Body of pancreas (tissue), 4 donors: ENCODE measurements around the gene SPRYD3. TPM values are rescaled to one million over a fixed set of nuclear protein-coding genes. Genes with fewer than 3 reads are reported as not detected.

Experiments used
- ATAC-seq: fragments of 150-250 bp; one replicate; pipeline ENCODE4 v1.9.1; 2016
- DNase-seq, 4 donors: peaks; one replicate each; pipeline ENCODE4 v3.0.0-alpha.2; 2019
- H3K27ac ChIP-seq, 4 donors: fragments of 200-600 bp; sonication (generic); 1 replicate in 3 of 4; 2 replicates in 1 of 4; pipeline versions ENCODE4 v1.5.1 to v1.6.1; 2016 to 2019; ENCODE audit warnings: mild to moderate bottlenecking in 1 of 4, mixed read lengths in 1 of 4, moderate library complexity in 1 of 4
- H3K27me3 ChIP-seq, 2 donors: fragments of 200-600 bp; sonication (generic); one replicate each; pipeline ENCODE4 v1.6.0; 2016; ENCODE audit warnings: mild to moderate bottlenecking in 1 of 2
- H3K36me3 ChIP-seq, 2 donors: fragments of 200-600 bp; sonication (generic); replicated peaks in 1 of 2; 2 replicates each; pipeline ENCODE4 v1.5.1; 2016; ENCODE audit warnings: low read depth in 2 of 2; ENCODE audit not compliant: insufficient read depth in 1 of 2
- H3K4me1 ChIP-seq: fragments of 200-600 bp; sonication (generic); one replicate; pipeline ENCODE4 v1.6.0; 2016
- H3K4me3 ChIP-seq, 2 donors: fragments of 200-600 bp; sonication (generic); 1 replicate in 1 of 2; 2 replicates in 1 of 2; pipeline ENCODE4 v1.5.1; 2016 to 2019
- H3K9me3 ChIP-seq, 3 donors: fragments of 200-600 bp; sonication (generic); 1 replicate in 2 of 3; 2 replicates in 1 of 3; pipeline ENCODE4 v1.5.1; 2016
- POLR2A ChIP-seq, 3 donors: fragments of 450-650 bp; IDR thresholded peaks; one replicate each; pipeline ENCODE4 v1.6.1; 2016; ENCODE audit warnings: antibody characterized with exemption in 3 of 3, mild to moderate bottlenecking in 2 of 3
- WGBS, 2 donors: methylation state at CpG; one replicate each; pipeline ENCODE4 v1.1.5; 2017; 5-methylcytosine and 5-hydroxymethylcytosine counted together
- intact Hi-C: fragments of 100-400 bp; cut with DNase I; formaldehyde crosslinking; loops from one replicate; pipeline ENCODE4 v1.15.1; 2023
- total RNA-seq, 2 donors: library from RNA; depleted of rRNA; stranded (reverse); fragments of >200 nt; gene quantifications; one replicate each; pipeline ENCODE4 v1.1.0, GENCODE V29; 2016
- TF ChIP-seq, protein P1 (sequence below), 7 experiments: fragments of 450-650 bp in 4 of 7; fragments of 200-600 bp in 3 of 7; sonication (generic) in 3 of 7; IDR thresholded peaks; one replicate each; pipeline ENCODE4 v1.5.1; 2016 to 2019; ENCODE audit warnings: antibody characterized with exemption in 7 of 7

The SPRYD3 gene
- total RNA-seq, 2 donors from 2014 or later = 35.3 to 59.3 TPM

DNA sequence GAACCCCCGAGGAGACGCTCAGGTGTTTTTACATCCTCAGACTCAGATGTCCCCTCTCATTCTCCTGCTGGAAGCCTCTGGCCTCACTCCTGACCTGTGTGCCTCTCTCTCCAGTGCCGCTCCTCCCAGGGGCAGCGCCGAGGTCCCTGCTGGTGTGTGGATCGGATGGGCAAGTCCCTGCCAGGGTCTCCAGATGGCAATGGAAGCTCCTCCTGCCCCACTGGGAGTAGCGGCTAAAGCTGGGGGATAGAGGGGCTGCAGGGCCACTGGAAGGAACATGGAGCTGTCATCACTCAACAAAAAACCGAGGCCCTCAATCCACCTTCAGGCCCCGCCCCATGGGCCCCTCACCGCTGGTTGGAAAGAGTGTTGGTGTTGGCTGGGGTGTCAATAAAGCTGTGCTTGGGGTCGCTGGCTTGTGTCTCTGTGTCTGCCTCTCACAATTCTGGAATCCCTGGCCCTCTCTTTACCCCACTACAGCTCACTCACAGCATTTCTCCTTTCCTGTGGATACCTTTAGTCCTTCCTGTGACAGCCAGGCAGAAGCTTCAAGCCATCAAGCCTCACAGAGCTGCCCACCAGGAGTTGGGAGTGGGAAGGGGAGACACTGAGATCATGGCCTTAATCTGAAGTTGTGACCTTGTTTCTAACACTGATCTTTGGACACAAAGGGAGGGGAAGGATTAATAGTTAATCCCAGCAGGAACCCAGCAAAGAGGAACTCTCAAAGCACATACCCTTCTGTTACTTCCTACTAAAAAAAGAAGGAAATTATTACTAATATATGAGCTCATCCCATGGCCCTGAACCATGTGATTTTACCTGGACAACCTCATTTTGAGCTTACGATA lies 23.0 kb upstream of the SPRYD3 start:
- Histone ChIP-seq H3K4me3 (no peak overlapping the region), H3K27ac (peak overlapping the region; percentile 60 to 82 (median 78)), H3K36me3 (no peaks in the 10 kb centered on the region), H3K9me3 (no peaks in the 10 kb centered on the region), H3K4me1 (peaks cover 43% of the 10 kb centered on the region), H3K27me3 (no peaks in the 10 kb centered on the region)
- 77 to 84% methylated on average over 10 to 12 of the region's 12 CpGs for WGBS, 2 donors
- intact Hi-C loops = loop anchor here (5.0 kb wide), 1 partner anchor 35 kb away; no protein-coding TSS in a partner anchor
- TF ChIP-seq POLR2A (IDR thresholded peaks at IDR 0.05) = peak in 1 of 3 donors; percentile 31
- TF ChIP-seq, protein P1, sequence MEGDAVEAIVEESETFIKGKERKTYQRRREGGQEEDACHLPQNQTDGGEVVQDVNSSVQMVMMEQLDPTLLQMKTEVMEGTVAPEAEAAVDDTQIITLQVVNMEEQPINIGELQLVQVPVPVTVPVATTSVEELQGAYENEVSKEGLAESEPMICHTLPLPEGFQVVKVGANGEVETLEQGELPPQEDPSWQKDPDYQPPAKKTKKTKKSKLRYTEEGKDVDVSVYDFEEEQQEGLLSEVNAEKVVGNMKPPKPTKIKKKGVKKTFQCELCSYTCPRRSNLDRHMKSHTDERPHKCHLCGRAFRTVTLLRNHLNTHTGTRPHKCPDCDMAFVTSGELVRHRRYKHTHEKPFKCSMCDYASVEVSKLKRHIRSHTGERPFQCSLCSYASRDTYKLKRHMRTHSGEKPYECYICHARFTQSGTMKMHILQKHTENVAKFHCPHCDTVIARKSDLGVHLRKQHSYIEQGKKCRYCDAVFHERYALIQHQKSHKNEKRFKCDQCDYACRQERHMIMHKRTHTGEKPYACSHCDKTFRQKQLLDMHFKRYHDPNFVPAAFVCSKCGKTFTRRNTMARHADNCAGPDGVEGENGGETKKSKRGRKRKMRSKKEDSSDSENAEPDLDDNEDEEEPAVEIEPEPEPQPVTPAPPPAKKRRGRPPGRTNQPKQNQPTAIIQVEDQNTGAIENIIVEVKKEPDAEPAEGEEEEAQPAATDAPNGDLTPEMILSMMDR (IDR thresholded peaks at IDR 0.05) = no peak
- ATAC-seq (peak; percentile 79), DNase-seq (peak in 1 of 4 donors; percentile 45)

DNA sequence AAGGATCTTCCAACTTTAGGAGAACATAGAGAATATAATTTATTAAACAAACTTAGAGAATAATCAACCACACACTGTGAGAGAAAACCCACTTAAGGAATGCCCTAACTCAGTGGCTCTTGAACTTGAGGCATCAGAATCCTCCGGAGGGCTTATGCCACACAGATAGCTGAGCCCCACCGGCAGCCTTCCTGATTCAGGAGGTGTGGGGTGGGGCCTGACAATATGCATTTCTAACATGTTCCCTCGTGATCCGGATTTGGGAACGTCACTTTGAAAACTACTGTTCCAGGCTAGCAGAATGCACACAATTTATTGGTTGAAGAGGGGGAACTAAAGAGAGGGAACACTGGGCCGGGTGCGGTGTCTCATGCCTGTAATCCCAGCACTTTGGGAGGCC lies 22.1 kb upstream of the SPRYD3 start:
- intact Hi-C loops = loop anchor here (5.0 kb wide), 1 partner anchor 34 kb away; no protein-coding TSS in a partner anchor
- Histone ChIP-seq H3K4me1 (peaks cover 46% of the 10 kb centered on the region), H3K9me3 (no peaks in the 10 kb centered on the region), H3K27me3 (no peaks in the 10 kb centered on the region), H3K4me3 (no peak overlapping the region), H3K36me3 (no peaks in the 10 kb centered on the region), H3K27ac (no peak overlapping the region)
- WGBS, 2 donors = 83 to 92% methylated on average over 7 of the region's 7 CpGs
- TF ChIP-seq, protein P1 (IDR thresholded peaks at IDR 0.05) = no peak
- TF ChIP-seq POLR2A (IDR thresholded peaks at IDR 0.05) = no peak
- DNase-seq (no peak), ATAC-seq (no peak)

DNA sequence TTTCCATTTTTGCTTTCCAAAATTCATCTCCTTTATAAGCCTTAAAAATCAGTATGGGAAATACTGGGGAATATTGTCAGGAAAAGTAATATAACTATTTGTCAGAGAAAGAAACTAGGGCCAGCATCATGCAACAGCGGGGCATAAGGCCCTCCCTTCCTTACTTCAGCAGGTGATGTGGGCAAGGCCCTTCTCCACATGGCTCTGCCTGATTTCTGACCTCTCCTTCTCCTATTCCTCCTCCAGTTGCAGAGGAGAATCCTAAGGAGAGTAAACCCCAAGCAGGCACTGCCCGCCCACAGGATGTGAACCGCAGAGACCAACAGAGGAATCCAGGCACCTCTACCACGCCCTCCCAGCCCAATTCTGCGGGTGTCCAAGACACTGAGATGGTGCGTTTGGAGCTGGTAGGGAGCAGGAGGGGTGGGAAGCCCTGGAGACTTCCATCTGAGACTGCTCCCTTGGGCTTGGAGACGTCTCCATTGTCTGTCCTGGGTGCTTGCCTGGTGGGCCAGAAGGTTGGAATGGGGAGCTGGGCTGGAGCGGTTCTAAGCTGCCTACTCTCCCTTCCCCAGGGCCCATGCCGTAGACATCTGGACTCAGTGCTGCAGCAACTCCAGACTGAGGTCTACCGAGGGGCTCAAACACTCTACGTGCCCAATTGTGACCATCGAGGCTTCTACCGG lies 21.4 kb upstream of the SPRYD3 start:
- Histone ChIP-seq H3K9me3 (no peaks in the 10 kb centered on the region), H3K4me1 (peaks cover 46% of the 10 kb centered on the region), H3K27ac (no peak overlapping the region), H3K27me3 (no peaks in the 10 kb centered on the region), H3K4me3 (no peak overlapping the region), H3K36me3 (no peaks in the 10 kb centered on the region)
- WGBS, 2 donors = 89 to 97% methylated on average over 9 to 13 of the region's 13 CpGs
- ATAC-seq (no peak), DNase-seq (no peak)
- no peak for TF ChIP-seq POLR2A (IDR thresholded peaks at IDR 0.05)
- TF ChIP-seq, protein P1 (IDR thresholded peaks at IDR 0.05) = no peak
- intact Hi-C loops = loop anchor here (5.0 kb wide), 1 partner anchor 33 kb away; no protein-coding TSS in a partner anchor

DNA sequence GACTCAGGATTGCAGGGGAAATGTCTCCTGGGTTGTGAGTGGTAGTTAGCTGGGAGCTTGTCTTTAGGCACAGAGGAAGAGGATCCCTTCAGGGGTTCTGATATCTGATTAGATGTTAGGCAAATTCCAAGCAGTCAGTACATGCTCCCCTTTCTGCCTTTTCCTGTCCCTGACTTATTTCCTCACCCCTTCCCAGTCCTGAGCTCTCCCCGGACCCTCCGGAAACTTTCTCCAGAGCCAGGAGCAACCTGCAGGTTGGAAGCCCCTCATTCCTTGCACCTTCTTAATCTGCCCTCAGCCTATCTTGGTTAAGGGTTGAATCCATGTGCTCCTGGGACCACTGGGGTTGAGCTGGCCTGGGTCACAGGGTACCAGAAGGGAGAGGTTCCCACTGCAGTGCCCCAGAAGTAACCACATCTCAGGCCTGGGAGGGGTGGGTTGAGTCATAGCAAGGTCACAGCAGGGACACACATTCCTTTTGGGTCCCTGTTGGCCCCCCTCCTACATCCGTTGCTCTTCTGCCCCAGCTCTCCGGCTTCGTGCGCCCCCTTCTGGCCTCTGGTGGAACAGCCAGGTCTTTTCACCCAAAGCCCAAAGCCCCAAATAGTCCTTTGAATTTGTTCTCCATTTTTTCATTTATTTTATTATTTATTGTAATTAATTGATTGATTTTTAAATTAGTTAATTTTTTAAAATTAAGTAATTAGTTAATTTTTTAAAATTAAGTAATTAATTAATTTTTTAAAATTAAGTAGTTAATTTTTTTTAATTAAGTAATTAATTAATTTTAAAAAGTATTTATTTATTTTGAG lies 20.1 kb upstream of the SPRYD3 start:
- Histone ChIP-seq H3K27ac (peak overlapping the region; percentile 12 to 68 (median 56)), H3K4me1 (peaks cover 46% of the 10 kb centered on the region), H3K27me3 (no peaks in the 10 kb centered on the region), H3K4me3 (no peak overlapping the region), H3K9me3 (no peaks in the 10 kb centered on the region), H3K36me3 (no peaks in the 10 kb centered on the region)
- DNase-seq (peak; percentile 87 to 89 (median 88)), ATAC-seq (peak; percentile 65)
- intact Hi-C loops = no loop called here
- TF ChIP-seq, protein P1 (IDR thresholded peaks at IDR 0.05) = peak; percentile 87 to 100 (median 97)
- TF ChIP-seq POLR2A (IDR thresholded peaks at IDR 0.05) = no peak
- 19 to 29% methylated on average over 6 of the region's 6 CpGs for WGBS, 2 donors
